GM11168 (cell line): ENCODE results near the gene APBB1IP.
"Not testable (repeated sequence)": the region's sequence is repeated elsewhere in the genome, so short reads cannot be mapped to it uniquely, and the experiment has no call there.

Experiments used
- in situ Hi-C: fragments of 300-500 bp; cut with MboI; formaldehyde crosslinking; loops from one replicate; pipeline ENCODE4 v1.12.0; 2022; ENCODE audit warnings: low sequenced_read_pairs; ENCODE audit not compliant: unreplicated experiment

Gene APBB1IP

DNA sequence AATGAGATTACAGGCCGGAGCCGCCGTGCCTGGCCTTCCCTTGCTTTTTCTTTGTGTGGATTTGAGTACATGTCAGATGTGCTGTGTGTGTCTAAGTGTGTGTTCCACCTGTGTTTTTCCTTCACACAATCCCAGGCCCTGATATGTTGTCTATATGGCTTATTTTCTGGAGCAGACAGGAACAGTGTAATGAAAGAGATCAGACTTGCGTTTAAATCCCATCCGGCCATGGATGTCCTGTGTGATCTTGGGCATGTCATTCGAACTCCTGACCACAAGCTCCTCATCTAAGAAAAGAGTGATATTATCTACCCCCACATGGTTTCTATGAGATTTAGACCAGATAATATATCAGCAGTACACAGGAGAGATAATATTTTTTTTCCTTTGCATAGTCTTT lies 37.2 kb downstream of the APBB1IP start:
- in situ Hi-C loops = no loop called here

DNA sequence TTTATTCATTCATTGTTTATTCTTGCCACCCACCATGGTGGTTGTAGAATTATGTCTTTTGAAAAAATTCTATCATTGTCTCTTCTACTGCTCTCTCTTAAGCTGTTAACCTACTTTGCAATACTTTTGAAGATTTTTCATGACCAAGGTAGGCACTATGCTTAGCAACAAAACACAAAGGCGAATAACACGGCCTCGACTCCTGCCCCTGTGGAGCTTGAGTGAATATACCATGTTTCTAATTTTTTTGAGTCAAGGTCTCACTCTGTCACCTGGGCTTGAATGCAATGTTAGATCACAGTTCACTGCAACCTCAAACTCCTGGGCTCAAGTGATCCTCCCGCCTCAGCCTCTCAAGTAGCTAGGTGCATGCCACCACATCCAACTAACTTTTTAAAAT lies 39.4 kb downstream of the APBB1IP start:
- in situ Hi-C loops = no loop called here

DNA sequence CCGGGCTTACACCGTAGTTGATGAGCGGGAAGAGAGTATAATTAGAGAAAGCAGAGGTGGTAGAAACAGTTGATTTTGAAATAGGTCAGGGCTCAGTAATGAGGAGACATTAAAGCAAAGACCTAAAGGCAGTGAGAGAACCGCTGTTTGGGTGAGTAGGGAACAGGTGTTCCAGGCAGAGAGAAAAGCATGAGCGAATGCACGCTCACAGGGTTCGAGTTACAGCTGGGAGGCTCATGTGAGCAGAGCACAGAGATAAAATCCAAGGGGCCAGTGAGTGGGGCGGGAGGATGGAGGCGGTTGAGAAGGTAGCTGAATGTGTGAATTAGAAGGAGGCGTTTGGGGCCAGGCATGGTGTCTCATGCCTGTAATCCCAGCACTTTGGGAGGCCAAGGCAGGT lies 39.9 kb downstream of the APBB1IP start:
- in situ Hi-C loops = no loop called here

DNA sequence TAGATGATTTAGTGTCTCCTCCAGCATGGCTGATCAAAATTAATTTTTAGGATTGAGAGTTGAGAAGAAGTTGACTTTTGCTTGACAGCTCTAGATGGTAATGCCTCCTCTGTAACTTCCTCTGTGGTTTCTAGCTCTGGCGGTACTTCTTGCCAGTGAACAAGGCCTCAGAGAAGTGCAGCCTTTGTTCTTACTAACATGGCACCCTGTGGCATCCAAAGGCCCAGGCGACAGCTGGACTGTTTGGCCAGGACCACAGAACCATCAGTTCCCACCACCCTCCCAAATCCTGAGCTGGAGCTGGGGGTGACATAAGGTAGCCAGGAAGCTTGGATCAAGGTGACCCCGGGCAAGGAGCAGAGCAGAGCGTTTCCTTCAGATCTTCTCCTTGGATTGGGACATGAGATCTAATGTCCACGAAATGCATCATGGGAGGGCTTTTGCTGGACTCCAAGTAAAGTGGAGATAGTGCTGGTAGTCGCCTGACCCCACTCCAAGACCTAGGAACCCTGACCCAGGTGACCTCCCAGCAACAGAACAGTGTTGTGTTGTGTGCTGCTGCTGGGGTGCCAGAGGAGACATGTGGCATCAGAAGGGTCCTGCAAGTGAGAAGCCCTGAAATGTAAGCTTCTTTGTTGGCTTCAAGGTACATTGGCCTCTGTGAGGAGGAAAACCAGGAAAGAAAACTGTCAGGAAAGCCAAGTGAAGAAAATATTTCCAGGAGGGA lies 41.8 kb downstream of the APBB1IP start:
- in situ Hi-C loops = no loop called here

DNA sequence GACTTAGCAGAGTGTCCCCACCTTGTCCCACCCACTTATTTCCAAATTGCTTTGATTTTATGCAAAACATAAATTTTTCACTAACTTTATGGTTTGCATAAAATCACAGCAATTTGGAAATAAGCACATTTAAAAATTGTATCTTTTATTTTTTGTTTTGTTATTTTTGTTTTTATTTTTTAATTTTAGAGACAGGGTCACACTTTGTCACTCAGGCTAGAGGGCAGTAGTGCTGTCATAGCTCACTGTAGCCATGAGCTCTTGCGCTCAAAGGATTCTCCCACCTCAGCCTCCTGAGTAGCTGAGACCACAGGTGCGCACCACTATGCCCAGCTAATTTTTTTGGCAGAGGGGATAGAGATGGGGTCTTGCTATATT lies 43.2 kb downstream of the APBB1IP start:
- in situ Hi-C loops = no loop called here

DNA sequence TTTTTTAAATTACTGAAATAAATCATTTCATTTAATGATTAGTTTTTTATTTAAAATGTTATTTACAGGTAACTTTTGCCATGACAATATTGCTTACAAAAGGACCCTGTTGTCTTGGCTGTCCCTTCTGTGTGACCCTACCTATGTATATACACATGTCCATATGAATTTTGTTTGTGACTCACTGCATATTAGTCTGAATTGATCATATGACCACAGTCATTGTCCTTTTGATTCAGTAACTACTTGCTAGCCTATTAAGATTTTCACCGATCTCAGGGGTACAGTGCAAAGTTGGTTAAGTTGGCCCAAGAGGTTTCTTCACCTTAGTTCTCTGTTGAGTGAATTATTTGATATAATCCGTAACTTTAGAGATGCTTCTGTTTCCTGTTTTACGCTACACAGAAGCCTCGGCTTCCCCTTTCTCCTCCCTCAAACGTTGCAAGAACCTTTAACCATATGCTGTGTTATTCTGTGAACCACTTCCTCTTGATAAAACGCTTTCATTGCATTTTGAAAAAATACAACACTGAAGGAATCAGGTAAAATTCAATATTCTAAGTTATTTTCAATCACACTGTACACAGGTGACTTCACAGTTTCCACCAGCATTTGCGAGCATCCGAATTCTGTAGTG lies 43.9 kb downstream of the APBB1IP start:
- in situ Hi-C loops = no loop called here

DNA sequence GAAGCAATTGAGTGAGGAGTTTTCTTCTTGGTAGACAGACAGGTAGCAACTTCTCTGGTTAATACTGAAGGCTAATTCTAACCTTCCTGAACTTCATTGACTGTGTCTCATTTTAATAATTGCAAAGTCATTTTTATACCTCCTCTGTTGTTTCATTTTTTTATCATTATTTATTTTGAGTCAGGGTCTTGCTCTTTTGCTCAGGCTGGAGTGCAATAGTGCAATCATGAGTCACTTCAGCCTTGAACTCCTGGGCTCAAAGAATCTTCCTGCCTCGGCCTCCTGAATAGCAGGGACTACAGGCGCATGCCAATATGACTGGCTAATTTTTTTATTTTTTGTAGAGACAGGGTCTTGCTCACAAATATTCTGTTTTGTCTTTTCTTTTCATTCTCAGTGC lies 45.4 kb downstream of the APBB1IP start:
- in situ Hi-C loops = no loop called here

DNA sequence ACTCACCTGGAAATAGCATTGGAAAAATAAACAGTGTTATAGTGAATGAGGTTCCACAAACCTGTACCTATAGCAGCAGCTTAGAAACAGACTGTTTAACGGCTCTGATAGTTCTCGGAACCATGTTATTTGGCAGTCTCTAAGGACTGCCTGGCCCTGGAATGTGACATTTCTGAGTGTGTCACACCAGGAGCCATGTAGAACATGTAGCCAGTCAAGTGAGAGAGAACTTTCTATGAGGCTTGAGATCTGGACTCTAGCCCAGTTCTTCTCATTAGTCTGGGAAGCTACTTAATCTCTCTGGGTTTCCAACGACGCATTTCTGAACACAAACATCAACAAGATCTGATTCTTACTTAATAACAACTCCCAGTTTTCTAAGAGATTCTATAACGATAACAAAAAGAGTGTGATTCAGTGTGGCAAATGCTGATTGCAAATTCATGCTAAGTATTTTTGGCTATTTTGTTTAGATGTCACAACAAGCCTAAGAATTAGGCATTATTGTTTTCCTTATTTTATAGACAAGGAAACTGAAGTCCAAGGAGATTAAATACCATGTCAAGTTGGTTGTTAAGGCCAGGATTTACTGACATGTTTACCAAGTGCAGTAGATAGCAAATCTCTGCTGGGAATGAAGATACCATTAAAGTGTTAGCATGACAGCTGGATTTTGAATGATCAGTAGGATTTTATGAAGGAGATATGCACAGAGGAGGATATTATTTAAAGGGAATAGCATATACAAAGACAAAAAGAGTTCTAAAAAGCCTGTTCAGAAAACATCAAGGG lies 47.2 kb downstream of the APBB1IP start:
- in situ Hi-C loops = no loop called here

DNA sequence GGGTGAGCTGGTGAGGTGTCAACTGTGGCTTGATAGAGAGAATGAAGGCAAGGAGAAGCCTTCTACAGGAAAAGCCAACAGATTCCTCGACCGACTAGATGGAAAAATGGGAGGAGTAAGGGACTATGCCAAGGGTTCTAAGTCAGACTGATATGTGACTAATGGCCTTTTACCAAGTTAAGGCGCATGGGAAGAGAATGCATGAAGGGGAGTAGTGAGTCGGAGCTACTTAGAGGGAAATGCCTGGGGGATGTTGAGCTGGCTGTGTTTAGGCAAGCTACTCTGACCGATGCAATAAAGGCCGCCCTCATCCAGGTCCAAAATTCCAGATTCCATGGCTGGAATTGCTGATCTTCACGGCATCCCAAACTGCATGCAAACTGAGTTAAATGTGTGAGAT lies 48.2 kb downstream of the APBB1IP start:
- in situ Hi-C loops = no loop called here

DNA sequence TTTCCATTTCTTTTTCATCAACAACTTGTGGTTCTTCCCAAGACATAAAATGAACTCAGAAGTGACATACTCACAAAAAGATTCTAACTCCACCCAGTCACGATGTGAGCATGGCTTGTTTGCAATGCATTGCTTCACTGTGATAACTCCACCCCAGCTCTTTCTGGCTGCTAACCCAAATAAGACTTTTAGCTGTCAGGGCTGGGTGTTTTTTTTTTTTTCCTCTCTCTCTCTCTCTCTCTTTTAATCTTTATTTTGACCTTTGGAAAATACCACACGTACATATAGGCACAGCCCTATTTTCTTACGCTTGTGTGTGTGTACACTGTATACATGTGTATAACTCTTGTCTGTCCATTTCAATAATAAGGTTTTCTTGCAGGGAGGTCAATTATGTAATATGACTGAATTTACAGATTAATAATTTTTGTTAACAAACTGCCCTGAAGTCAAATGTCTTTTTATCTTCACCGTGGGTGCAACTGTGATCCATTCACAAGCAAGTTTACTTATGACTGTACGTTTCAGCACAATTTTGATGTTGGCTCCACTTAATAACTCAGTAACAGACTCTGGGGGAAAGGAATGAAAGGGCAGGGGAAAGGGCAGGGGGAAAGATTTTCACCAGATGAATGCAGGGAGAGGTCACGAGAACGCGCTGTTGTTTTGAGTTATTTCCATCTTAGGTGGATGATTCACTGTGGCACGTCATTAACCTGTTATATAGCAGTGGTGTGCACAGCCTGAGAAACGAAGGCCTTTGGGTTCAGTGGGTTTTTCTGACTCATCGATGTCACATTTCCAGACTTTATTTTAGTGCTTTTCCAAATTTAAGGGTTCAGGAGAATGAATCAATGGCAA lies 49.1 kb downstream of the APBB1IP start:
- in situ Hi-C loops = no loop called here

DNA sequence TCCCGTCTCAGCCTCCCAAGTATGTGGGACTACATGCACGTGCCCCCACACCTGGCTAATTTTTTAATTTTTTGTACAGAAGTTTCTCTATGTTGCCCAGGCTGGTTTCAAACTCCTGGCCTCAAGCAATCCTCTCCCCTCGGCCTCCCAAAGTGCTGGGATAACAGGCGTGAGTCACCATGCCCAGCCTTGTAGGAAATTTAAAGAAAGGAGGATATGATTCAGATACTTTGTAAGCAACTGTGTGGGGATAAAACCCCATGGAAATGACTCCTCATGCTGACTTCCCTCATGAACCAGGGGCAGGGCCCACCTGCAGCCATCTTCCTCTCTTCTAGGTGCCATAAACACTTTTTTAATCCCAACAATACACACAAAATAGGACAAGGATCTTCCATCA lies 50.2 kb downstream of the APBB1IP start:
- in situ Hi-C loops = no loop called here

DNA sequence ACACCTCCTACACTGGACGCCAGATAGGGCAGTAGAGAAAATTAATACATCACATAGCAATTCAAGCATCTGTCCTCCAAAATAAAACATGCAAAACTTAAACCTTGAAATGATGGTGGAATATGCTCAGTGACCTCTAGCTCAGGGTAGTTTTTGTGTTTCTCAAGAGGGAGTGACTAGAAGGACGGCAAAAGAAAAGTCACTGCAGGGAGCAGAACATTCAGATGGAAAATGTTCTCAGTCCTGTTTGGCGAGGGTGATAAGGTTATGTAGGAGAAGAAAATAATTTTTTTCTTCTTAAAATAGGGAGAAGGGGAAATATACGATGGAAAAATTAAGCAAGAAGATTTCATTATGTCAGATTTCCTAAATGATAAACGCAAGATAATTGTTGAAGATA lies 50.9 kb downstream of the APBB1IP start:
- in situ Hi-C loops = no loop called here

DNA sequence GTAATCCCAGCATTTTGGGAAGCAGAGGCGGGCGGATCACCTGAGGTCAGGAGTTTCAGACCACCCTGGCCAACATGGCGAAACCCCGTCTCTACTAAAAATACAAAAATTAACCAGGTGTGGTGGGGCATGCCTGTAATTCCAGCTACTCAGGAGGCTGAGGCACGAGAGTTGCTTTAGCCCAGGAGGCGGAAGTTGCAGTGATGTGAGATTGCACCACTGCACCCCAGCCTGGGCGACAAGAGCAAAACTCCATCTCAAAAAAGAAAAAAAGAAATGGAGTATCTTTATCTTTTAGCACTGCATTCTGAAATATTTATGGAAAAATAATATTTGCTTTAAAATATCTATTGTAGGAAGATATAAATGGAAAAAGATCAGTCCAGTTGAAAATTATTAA lies 52.2 kb downstream of the APBB1IP start:
- in situ Hi-C loops = not testable (repeated sequence)

DNA sequence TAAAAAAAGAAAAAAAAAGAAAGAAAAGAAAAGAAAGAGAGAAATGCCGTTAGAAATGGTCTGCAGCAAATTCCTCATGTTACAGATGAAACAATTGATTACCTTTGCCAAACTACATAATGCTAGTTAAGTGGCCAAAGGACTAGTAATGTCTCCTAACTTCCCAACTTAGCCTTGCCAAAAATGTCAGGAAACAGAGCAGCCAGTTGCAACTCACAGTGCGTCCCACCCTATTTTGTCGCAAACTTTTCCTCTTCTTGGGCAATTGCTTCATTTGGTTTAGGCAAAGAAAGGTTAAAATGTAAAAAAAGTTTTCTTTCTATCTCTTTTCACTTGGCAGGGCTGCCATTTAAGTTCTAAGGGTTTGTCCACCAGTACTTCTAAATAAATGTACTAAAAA lies 53.1 kb downstream of the APBB1IP start:
- in situ Hi-C loops = no loop called here

DNA sequence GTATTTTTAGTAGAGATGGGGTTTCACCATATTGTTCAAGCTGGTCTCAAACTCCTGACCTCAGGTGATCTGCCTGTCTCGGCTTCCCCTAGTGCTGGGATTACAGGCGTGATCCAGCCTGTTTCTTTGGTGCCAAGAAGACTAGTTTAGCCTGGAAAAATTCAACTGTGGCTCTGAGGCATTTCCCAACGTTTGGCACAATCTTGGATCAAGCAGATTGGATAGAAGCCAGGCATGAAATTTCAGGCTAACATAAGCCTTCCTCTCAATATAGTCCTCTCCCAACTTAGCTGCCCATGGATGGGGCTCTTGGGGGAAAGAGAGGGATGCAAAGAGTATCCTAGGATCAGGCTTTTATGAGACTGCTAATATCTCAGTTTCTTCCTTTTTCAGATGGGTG lies 53.8 kb downstream of the APBB1IP start:
- in situ Hi-C loops = no loop called here

DNA sequence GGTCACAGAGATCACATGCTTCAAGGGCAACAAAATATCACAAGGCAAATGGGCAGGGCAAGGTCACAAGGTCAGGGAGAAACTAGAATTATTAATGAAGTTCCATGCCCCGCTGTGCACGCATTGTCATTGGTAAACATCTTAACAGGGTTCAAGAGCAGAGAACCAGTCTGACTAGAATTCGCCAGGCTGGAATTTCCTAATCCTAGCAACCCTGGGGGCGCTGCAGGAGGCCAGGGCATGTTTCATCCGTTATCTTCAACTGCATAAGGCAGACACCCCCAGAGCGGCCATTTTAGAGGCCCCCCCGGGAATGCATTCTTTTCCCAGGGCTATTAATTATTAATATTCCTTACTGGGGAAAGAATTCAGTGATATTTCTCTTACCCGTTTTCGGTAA lies 54.6 kb downstream of the APBB1IP start:
- in situ Hi-C loops = not testable (repeated sequence)

DNA sequence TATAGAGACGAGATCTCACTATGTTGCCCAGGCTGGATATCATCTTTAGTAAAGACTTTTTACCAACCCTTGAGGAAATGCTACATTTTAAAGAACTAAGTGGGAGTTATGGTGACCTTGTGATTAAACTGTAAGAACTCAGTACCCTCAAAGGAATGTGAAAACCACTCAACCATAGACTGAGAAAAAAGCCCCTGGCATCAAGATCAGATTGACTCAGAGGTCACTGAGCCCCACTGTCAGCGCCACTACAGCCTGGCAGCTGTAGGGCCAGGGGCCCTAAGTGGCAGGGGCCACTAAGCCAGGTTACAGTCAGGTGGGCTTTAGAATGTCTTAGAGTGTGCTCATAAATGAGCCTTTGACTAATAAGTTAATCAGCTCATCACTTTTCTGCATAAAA lies 55.9 kb downstream of the APBB1IP start:
- in situ Hi-C loops = no loop called here

DNA sequence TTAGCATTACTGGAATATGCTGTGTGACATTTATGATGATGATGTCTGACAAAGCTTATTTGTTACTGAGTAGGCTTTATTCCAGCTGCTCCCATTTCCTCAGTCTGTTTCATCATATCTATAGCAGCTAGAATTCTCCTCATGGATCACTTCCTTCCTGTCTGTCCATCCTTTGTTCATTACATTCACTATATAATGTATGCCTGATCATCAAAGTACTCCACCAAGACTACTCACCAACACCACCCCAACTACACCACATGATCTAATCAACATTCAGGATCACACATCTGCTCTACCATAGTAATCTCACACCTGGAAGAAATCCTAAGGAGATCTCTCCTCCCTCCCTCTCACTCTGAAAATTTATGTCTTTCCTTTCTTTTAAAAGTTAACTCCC lies 61.3 kb downstream of the APBB1IP start:
- in situ Hi-C loops = no loop called here

DNA sequence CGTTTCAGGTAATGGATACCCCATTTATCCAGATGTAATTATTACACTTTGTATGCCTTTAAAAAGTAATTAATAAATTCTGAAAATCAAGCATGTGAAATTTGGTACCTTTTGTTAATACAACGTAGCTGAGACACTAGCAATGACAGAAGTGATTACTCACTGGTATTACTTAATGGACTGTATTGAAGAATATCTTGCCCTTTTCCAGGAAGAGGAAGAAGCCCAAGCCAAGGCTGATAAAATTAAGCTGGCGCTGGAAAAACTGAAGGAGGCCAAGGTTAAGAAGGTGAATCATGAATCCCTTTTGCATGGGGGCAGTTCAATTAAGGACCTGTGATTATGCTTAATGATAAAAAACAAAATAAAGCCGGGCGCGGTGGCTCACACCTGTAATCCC lies 64.8 kb downstream of the APBB1IP start:
- in situ Hi-C loops = no loop called here

DNA sequence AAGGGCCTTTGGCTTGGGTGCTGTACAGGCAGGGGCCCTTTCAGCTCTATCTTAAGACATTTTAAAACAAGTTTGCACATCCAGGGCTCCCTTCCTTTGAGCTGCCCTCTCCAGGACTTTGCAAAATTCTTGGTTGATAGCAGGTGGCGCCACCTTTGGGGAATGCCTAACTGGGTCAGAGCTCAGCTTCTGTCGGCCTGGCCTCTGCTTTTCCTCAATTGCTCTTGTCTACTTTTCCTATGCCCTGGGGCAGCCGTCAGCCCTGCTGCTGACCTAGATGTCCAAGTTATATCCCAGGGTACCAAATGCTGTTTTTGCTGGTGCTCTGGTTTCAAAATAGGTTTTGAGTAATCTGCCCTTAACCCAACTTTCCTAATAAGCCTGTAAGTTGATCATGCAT lies 65.8 kb downstream of the APBB1IP start:
- in situ Hi-C loops = no loop called here

DNA sequence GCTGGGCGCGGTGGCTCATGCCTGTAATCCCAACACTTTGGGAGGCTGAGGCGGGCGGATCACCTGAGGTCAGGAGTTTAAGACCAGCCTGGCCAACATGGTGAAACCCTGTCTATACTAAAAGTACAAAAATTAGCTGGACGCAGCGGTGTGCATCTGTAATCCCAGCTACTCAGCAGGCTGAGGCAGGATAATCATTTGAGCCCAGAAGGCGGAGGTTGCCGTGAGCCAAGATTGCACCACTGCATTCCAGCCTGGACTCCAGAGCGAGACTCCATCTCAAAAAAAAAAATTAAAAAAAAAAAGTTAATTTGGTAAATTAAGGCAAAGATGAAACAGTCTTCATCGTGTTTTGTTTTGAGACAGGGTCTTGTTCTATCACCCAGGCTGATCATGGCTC lies 66.3 kb downstream of the APBB1IP start:
- in situ Hi-C loops = not testable (repeated sequence)
